Skeletal muscle cell (primary cell): ENCODE measurements around the gene PCDH9.
"Not testable (repeated sequence)": the region's sequence is repeated elsewhere in the genome, so short reads cannot be mapped to it uniquely, and the experiment has no call there.

Source experiments
- DNase-seq: peaks from one replicate; pipeline ENCODE4 v3.0.0-alpha.2; 2010; ENCODE audit warnings: low read depth
- H3K4me3 ChIP-seq: 2 replicates; pipeline ENCODE4 v1.5.1; 2011; ENCODE audit warnings: low read depth, mild to moderate bottlenecking, control low read depth, low read length, moderate library complexity

The PCDH9 gene

GRCh38 chr13:66829803-66830202 is 400.3 kb downstream of the PCDH9 start:
- no peak overlapping the region for H3K4me3 ChIP-seq
- no peak for DNase-seq

GRCh38 chr13:66826398-66826797 is 403.7 kb downstream of the PCDH9 start:
- DNase-seq = no peak
- H3K4me3 ChIP-seq = no peak overlapping the region

GRCh38 chr13:66821551-66821950 is 408.6 kb downstream of the PCDH9 start:
- H3K4me3 ChIP-seq = no peak overlapping the region
- DNase-seq = no peak

- no peak for DNase-seq
- no peak overlapping the region for H3K4me3 ChIP-seq
These were observed 418.7 kb downstream of the PCDH9 start for GRCh38 chr13:66811455-66811854.

- no peak for DNase-seq
- H3K4me3 ChIP-seq = no peak overlapping the region
These were observed 420.7 kb downstream of the PCDH9 start for GRCh38 chr13:66809485-66809884.

GRCh38 chr13:66807251-66807650 is 422.9 kb downstream of the PCDH9 start:
- no peak for DNase-seq
- H3K4me3 ChIP-seq = no peak overlapping the region

GRCh38 chr13:66805657-66806056 is 424.5 kb downstream of the PCDH9 start:
- no peak overlapping the region for H3K4me3 ChIP-seq
- DNase-seq = peak; percentile 41

- H3K4me3 ChIP-seq = no peak overlapping the region
- DNase-seq = no peak
These were observed 426.2 kb downstream of the PCDH9 start for GRCh38 chr13:66803808-66804456.

- no peak overlapping the region for H3K4me3 ChIP-seq
- no peak for DNase-seq
These were observed 426.9 kb downstream of the PCDH9 start for GRCh38 chr13:66803013-66803807.

GRCh38 chr13:66795636-66796035 is 434.5 kb downstream of the PCDH9 start:
- DNase-seq = no peak
- H3K4me3 ChIP-seq = no peak overlapping the region

- H3K4me3 ChIP-seq = no peak overlapping the region
- no peak for DNase-seq
These were observed 435.6 kb downstream of the PCDH9 start for GRCh38 chr13:66794340-66795031.

GRCh38 chr13:66790861-66791260 is 439.3 kb downstream of the PCDH9 start:
- H3K4me3 ChIP-seq = no peak overlapping the region
- no peak for DNase-seq

- no peak overlapping the region for H3K4me3 ChIP-seq
- no peak for DNase-seq
These were observed 448.9 kb downstream of the PCDH9 start for GRCh38 chr13:66781241-66781640.

GRCh38 chr13:66780814-66781213 is 449.3 kb downstream of the PCDH9 start:
- peak; percentile 19 for DNase-seq
- no peak overlapping the region for H3K4me3 ChIP-seq

GRCh38 chr13:66778461-66778860 is 451.7 kb downstream of the PCDH9 start:
- H3K4me3 ChIP-seq = no peak overlapping the region
- no peak for DNase-seq

- DNase-seq = no peak
- H3K4me3 ChIP-seq = no peak overlapping the region
These were observed 454.9 kb downstream of the PCDH9 start for GRCh38 chr13:66775196-66775595.

GRCh38 chr13:66774046-66774445 is 456.1 kb downstream of the PCDH9 start:
- no peak for DNase-seq
- no peak overlapping the region for H3K4me3 ChIP-seq

GRCh38 chr13:66765559-66765958 is 464.6 kb downstream of the PCDH9 start:
- DNase-seq = no peak
- no peak overlapping the region for H3K4me3 ChIP-seq

GRCh38 chr13:66760678-66761077 is 469.5 kb downstream of the PCDH9 start:
- H3K4me3 ChIP-seq, DNase-seq: not testable (repeated sequence)

GRCh38 chr13:66759919-66760318 is 470.2 kb downstream of the PCDH9 start:
- no peak for DNase-seq
- H3K4me3 ChIP-seq = no peak overlapping the region
